Epithelial cell of esophagus (primary cell): ENCODE results near the gene FAF1.
A peak's percentile ranks its signal among the peaks of the same experiment; 100 is the strongest.
"Not testable (repeated sequence)": the region's sequence is repeated elsewhere in the genome, so short reads cannot be mapped to it uniquely, and the experiment has no call there.

Experiments used
- DNase-seq: peaks from one replicate; pipeline ENCODE4 v3.0.0; 2010; ENCODE audit warnings: low read depth
- H3K4me3 ChIP-seq: 2 replicates; pipeline ENCODE4 v1.5.1; 2011; ENCODE audit warnings: mild to moderate bottlenecking, low read length, control low read depth
- CTCF ChIP-seq: IDR thresholded peaks from 2 replicates; pipeline ENCODE4 v1.5.1; 2011; ENCODE audit warnings: low read depth, mild to moderate bottlenecking, low read length, control low read depth, inconsistent platforms; ENCODE audit not compliant: insufficient read depth; ENCODE audit errors: missing control alignments

Gene FAF1

GRCh38 chr1:50901872-50902271 is 58.2 kb downstream of the FAF1 start:
- no peak for TF ChIP-seq CTCF
- DNase-seq, result no peak
- H3K4me3 ChIP-seq, result no peak overlapping the region

GRCh38 chr1:50898773-50899172 is 61.3 kb downstream of the FAF1 start:
- no peak for DNase-seq
- TF ChIP-seq CTCF, result no peak
- no peak overlapping the region for H3K4me3 ChIP-seq

GRCh38 chr1:50894340-50894739 is 65.7 kb downstream of the FAF1 start:
- DNase-seq, result no peak
- H3K4me3 ChIP-seq, result no peak overlapping the region
- no peak for TF ChIP-seq CTCF

GRCh38 chr1:50893466-50893865 is 66.6 kb downstream of the FAF1 start:
- TF ChIP-seq CTCF, result no peak
- H3K4me3 ChIP-seq, result no peak overlapping the region
- DNase-seq, result peak; percentile 33

- not testable (repeated sequence) for H3K4me3 ChIP-seq, DNase-seq
Measured at GRCh38 chr1:50887555-50887954, 72.5 kb downstream of the FAF1 start.

GRCh38 chr1:50880373-50880772 is 79.7 kb downstream of the FAF1 start:
- no peak overlapping the region for H3K4me3 ChIP-seq
- no peak for DNase-seq

GRCh38 chr1:50879137-50879536 is 80.9 kb downstream of the FAF1 start:
- TF ChIP-seq CTCF, result no peak
- no peak overlapping the region for H3K4me3 ChIP-seq
- no peak for DNase-seq

More at GRCh38 chr1:50880373-50880772, 79.7 kb downstream of the FAF1 start:
- no peak for TF ChIP-seq CTCF

- no peak overlapping the region for H3K4me3 ChIP-seq
- TF ChIP-seq CTCF, result no peak
- DNase-seq, result no peak
Measured at GRCh38 chr1:50878434-50878833, 81.6 kb downstream of the FAF1 start.
